ENCODE measurements around the gene SEMA5A. TPM values are rescaled to one million over a fixed set of nuclear protein-coding genes. Genes with fewer than 3 reads are reported as not detected.

SEMA5A gene
- total RNA-seq, 6 experiments from 2014 or later = 54.2 to 69.7 (median 59.9) TPM

GRCh38 chr5:9283473-9283872 is 262.4 kb downstream of the SEMA5A start:
- H3K4me1 Mint-ChIP-seq (ENCODE audit: low read depth) = peaks cover 47% of the 10 kb centered on the region
- H3K27me3 Mint-ChIP-seq (ENCODE audit: insufficient read depth) = no peaks in the 10 kb centered on the region; the same call in 1 of the 2 replicates
- no peak overlapping the region; the same call in 1 of the 2 replicates for H3K27ac Mint-ChIP-seq
- peaks cover 21% of the 10 kb centered on the region for H3K36me3 Mint-ChIP-seq (ENCODE audit: low read depth)
- TF ChIP-seq, protein P1, sequence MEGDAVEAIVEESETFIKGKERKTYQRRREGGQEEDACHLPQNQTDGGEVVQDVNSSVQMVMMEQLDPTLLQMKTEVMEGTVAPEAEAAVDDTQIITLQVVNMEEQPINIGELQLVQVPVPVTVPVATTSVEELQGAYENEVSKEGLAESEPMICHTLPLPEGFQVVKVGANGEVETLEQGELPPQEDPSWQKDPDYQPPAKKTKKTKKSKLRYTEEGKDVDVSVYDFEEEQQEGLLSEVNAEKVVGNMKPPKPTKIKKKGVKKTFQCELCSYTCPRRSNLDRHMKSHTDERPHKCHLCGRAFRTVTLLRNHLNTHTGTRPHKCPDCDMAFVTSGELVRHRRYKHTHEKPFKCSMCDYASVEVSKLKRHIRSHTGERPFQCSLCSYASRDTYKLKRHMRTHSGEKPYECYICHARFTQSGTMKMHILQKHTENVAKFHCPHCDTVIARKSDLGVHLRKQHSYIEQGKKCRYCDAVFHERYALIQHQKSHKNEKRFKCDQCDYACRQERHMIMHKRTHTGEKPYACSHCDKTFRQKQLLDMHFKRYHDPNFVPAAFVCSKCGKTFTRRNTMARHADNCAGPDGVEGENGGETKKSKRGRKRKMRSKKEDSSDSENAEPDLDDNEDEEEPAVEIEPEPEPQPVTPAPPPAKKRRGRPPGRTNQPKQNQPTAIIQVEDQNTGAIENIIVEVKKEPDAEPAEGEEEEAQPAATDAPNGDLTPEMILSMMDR (IDR thresholded peaks at IDR 0.05) = peak; percentile 61
- no peak overlapping the region for H3K4me3 Mint-ChIP-seq
- DNase-seq = no peak
- peaks cover 11% of the 10 kb centered on the region; the same call in 1 of the 2 replicates for H3K9me3 Mint-ChIP-seq

- DNase-seq = peak; percentile 36
- Mint-ChIP-seq H3K4me1 (ENCODE audit: low read depth) (peaks cover 47% of the 10 kb centered on the region), H3K27ac (no peak overlapping the region; the same call in 1 of the 2 replicates), H3K9me3 (peaks cover 15% of the 10 kb centered on the region; the same call in 1 of the 2 replicates), H3K36me3 (ENCODE audit: low read depth) (peaks cover 25% of the 10 kb centered on the region), H3K27me3 (ENCODE audit: insufficient read depth) (no peaks in the 10 kb centered on the region; the same call in 1 of the 2 replicates), H3K4me3 (no peak overlapping the region; the same call in 1 of the 2 replicates)
- TF ChIP-seq, protein P1 (IDR thresholded peaks at IDR 0.05) = no peak
Observed at GRCh38 chr5:9283021-9283420, 262.9 kb downstream of the SEMA5A start.

- no peak overlapping the region for H3K4me3 Mint-ChIP-seq
- peaks cover 28% of the 10 kb centered on the region for H3K36me3 Mint-ChIP-seq (ENCODE audit: low read depth)
- H3K9me3 Mint-ChIP-seq = peaks cover 23% of the 10 kb centered on the region
- no peaks in the 10 kb centered on the region; the same call in 1 of the 2 replicates for H3K27me3 Mint-ChIP-seq (ENCODE audit: insufficient read depth)
- TF ChIP-seq, protein P1 (IDR thresholded peaks at IDR 0.05) = no peak
- peak; percentile 4 for DNase-seq
- peak overlapping the region; percentile 29; the same call in 1 of the 2 replicates for H3K27ac Mint-ChIP-seq
- peaks cover 47% of the 10 kb centered on the region for H3K4me1 Mint-ChIP-seq (ENCODE audit: low read depth)
Observed at GRCh38 chr5:9282211-9282610, 263.7 kb downstream of the SEMA5A start.

DNA sequence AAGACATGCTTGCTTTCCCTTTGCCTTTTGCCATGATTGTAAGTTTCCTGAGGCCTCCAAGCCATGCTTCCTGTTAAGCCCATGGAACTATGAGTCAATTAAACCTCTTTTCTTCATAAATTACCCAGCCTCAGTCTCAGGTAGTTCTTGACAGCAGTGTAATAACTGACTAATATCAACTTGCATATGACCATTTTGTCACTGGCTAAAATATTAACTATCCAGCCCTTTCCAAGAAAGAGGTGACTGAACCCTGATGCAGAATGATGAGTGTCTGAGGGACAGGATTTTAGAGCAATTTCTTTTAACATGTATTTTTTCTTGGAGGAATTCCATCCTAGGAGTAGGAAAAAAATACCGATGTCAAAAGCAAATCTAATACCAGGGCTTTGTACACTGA is 266.1 kb downstream of the SEMA5A start:
- Mint-ChIP-seq H3K36me3 (ENCODE audit: low read depth) (peaks cover 32% of the 10 kb centered on the region), H3K4me1 (ENCODE audit: low read depth) (peaks cover 34% of the 10 kb centered on the region), H3K4me3 (no peak overlapping the region), H3K27ac (no peak overlapping the region), H3K9me3 (peaks cover 28% of the 10 kb centered on the region), H3K27me3 (ENCODE audit: insufficient read depth) (no peaks in the 10 kb centered on the region)
- DNase-seq = no peak
- TF ChIP-seq, protein P1 (IDR thresholded peaks at IDR 0.05) = no peak

GRCh38 chr5:9278921-9279603 is 266.8 kb downstream of the SEMA5A start:
- Mint-ChIP-seq H3K4me3 (no peak overlapping the region), H3K36me3 (ENCODE audit: low read depth) (peaks cover 39% of the 10 kb centered on the region), H3K9me3 (peaks cover 28% of the 10 kb centered on the region), H3K27me3 (ENCODE audit: insufficient read depth) (no peaks in the 10 kb centered on the region; the same call in 1 of the 2 replicates), H3K27ac (no peak overlapping the region), H3K4me1 (ENCODE audit: low read depth) (peaks cover 26% of the 10 kb centered on the region)
- no peak for DNase-seq
- TF ChIP-seq, protein P1 (IDR thresholded peaks at IDR 0.05) = no peak

All from HFFc6 (cell line).